ENCODE results near the gene PRKCQ.
"Not testable (repeated sequence)": the region's sequence is repeated elsewhere in the genome, so short reads cannot be mapped to it uniquely, and the experiment has no call there.

PRKCQ gene

GRCh38 chr10:6455592-6455991 lies 124.5 kb downstream of the PRKCQ start:
- no peak for DNase-seq (ENCODE audit: low spot score)

DNA sequence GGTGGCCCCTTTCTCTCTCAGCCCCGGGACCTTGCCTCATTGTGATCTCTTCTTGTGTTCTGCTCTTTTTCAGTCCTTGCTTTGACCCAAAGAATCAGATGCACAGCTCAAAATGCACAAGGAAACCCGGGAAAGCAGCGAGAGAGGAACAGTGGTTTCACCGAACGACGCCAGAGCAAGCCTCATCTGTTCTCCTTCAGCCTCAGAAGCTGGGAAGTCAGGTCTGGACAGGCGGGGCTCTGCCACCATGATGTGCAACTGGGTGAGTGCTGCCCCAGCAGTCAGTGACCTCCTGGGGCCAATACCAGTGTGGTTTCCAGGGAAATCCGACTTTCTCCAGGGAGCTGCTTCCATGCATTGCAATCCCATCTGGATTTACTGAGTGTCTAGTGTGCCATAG lies 133.4 kb downstream of the PRKCQ start:
- DNase-seq (ENCODE audit: low spot score) = no peak

GRCh38 chr10:6445671-6446316 lies 134.3 kb downstream of the PRKCQ start:
- DNase-seq (ENCODE audit: low spot score) = peak; percentile 44

DNA sequence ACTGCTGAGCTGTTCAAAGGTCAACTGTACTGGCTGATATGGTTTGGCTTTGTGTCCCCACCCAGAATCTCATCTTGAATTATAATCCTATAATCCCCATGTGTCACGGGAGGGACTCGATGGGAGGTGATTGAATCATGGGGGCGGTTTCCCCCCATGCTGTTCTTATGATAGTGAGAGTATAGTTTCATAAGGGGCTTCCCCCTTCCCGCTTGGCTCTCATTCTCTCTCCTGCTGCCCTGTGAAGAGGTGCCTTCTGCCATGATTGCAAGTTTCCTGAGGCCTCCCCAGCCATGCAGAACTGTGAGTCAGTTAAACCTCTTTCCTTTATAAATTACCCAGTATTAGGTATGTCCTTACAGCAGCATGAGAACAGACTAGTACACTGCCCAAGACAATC lies 140.2 kb downstream of the PRKCQ start:
- DNase-seq (ENCODE audit: low spot score) = not testable (repeated sequence)

DNA sequence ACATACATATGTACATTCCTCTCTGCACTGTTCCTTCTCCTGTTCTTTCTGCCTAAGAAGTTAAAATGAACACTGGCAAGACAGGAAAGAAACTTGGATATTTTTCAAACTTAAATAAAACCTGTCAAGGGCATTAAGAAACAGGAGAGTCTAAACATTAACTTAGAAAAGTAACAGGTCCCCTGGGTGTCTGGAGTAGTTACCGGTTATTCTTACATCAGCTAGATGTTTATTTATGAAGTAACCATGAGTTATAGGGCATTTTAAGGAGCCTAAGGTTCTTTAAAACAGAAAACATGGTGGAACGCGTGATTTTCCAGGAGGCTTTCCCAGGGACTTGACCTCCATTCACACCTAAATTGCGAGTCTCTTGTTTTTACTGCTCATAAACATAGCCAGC lies 148.2 kb downstream of the PRKCQ start:
- no peak for DNase-seq (ENCODE audit: low spot score)

- no peak for DNase-seq (ENCODE audit: low spot score)
Measured at GRCh38 chr10:6431186-6431585, 148.9 kb downstream of the PRKCQ start.

- DNase-seq (ENCODE audit: low spot score) = no peak
Measured at GRCh38 chr10:6430423-6430980, 149.6 kb downstream of the PRKCQ start.

DNA sequence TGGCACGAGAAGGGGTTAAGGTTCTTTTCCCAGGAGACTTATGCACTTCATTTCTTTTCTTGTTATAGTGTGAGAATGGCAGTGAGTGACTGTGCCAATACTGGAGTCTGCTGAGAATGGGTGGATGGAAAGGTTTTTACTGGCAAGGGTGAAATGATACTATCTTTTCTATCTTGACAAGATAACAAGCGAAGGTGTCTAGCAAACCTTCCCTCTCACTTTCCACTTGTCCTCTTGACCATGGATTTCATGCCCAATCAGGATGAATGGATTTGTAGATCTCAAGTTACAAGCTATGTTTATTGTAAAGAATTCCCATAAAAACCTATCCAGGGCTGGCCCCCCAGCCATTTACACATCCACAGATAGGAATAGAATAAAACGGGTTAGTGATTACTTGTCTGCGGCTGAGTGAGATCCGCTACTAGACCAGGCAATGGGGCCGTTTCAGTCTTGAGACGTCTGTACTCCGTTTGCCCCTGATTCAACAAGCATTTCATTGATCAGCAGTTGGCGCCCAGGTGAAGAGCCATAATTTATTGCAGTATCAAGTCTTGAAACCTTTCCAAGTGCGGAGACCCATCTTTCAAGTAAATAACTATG lies 152.6 kb downstream of the PRKCQ start:
- DNase-seq (ENCODE audit: low spot score) = no peak

- DNase-seq (ENCODE audit: low spot score) = no peak
Measured at GRCh38 chr10:6426317-6426716, 153.8 kb downstream of the PRKCQ start.

DNA sequence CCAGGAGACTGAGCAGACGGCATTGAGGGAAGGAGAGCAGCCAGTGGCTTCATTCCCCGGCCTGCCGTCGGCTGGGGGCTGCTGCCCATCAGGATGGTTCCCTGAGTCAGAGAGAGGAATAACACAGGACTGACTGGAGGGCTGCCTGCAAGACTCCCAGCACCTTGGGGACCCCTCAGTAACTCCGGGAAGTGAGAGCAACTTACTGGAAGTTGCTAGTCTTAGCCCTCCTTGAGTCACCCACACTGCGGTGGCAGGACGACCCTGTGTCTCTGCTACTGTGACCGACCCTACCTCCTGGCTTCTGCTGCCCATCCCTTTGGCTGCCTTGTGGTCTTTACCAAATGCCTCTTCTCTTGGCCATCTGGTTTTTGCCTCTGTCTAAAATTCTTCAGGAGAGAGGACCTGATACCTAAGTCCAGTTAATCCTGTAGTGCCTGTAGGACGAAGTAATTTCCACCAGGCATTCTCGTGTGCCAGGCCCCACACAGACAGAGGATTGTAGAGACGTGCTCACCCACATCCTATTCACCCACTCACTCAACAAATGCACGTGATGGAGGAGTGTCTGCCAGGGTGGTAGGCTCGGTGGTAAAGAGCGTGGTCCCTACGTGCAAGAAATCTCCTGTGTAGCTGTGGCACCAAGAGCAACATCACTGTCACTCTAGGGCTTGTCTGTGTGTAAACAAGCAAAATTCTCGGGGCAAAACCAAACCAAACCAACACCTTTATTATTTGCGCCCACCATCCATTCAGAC lies 156.5 kb downstream of the PRKCQ start:
- DNase-seq (ENCODE audit: low spot score) = no peak

DNA sequence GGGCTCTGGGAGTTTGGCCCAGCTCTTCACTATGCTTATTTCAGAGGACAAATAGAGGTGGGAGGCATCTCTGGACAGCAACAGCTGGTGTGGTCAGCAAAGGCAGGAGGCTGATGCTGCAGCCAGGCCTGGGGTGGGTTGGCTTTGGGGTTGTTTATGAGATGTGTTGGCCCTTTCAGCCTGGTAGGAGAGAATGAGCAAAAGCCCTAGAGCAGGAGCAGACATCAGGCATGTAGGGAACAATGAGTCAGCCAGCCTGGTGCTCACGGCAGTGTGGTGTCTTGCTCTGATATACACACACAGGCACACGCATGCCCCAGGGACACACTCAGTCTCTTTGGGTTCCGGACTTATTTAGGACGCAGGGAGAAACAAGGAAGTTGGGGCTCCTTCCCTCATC lies 157.1 kb downstream of the PRKCQ start:
- peak; percentile 14 for DNase-seq (ENCODE audit: low spot score)

DNA sequence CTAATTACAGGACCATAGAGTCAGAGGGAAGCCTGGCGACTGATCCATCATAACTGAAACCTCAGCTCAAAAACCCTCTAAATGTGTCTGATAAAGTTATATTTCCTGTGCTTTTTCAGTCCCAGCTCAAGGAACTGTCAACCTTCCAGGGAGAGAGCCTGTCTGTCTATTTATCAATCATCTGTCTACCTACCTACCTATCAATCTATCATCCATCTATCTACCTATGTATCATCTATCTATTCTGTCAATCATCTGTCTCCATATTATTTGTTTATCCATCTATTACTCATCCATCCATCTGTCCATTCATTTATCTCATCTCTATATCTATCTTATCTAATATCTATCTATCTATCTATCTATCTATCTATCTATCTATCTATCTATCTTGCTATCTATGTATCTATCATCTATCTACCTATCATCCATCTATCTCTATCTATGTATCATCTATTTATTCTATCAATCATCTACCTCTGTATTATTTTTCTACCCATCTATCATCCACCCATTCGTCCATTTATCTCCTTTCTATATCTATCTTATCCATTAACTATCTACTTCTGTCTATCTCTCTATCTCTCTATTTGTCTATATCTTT lies 161.4 kb downstream of the PRKCQ start:
- DNase-seq (ENCODE audit: low spot score) = no peak

GRCh38 chr10:6418167-6418566 lies 161.9 kb downstream of the PRKCQ start:
- no peak for DNase-seq (ENCODE audit: low spot score)

DNA sequence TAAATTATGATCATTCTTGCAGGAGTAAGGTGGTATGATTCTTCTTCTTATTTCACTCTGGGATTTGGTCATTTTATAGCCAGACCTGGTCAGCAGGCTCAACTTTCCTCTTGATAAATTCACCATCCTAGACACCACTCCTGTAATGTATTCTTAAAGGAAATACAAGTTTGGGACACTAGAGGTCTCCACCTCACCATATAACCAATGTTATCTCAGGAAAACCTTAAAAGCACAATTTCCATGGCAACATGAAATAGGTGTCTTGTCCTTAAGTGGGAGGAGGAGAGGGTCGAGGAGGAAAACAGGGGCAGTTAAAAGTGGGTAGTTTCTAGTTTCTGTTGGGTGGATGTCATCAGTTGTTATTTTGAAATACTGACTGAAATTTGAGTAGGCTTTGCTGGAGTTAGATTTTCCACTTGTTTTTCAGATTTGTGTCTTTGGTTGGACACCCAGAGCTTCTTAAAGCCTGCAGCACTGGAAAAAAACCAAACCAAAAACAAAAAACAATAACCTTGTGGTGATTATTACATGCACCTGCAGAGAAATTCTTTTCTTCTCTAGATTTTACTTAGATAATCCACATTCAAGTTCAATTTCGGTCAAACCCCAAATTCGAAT lies 163.1 kb downstream of the PRKCQ start:
- DNase-seq (ENCODE audit: low spot score) = peak; percentile 40

DNA sequence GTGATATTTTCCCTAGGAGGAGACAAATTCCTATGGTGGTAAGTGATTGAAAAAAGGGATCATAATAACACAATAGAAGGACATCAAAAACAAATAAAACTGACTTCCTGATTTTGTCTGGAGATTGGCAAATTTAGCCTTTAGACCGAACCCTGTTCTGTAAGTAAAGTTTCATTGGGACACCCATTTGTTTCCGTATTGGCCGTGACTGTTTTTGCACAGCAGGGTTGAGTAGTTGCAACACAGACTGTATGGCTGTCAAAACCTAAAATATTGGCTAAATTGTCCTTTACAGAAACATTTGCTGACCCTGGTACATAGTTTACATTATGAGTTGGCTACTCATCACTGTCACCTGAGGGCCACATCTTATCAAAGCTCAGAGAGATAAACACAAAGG lies 168.6 kb downstream of the PRKCQ start:
- DNase-seq (ENCODE audit: low spot score) = no peak

DNA sequence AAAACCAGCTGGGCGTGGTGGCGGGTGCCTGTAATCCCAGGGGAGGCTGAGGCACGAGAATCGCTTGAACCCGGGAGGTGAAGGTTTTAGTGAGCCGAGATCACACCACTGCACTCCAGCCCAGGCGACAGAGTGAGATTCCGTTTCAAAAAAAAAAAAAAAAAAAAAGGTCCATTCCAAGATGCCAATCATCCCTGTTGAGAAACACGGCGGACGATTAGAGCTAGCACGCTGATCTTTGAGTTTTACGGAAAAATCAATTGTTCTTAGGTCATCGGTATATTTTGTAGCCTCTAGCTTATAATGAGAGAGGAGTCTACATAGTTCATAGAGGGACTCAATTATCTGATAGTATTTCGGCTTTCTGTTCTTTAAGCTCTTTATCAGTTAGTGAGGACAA lies 169.2 kb downstream of the PRKCQ start:
- no peak for DNase-seq (ENCODE audit: low spot score)

DNA sequence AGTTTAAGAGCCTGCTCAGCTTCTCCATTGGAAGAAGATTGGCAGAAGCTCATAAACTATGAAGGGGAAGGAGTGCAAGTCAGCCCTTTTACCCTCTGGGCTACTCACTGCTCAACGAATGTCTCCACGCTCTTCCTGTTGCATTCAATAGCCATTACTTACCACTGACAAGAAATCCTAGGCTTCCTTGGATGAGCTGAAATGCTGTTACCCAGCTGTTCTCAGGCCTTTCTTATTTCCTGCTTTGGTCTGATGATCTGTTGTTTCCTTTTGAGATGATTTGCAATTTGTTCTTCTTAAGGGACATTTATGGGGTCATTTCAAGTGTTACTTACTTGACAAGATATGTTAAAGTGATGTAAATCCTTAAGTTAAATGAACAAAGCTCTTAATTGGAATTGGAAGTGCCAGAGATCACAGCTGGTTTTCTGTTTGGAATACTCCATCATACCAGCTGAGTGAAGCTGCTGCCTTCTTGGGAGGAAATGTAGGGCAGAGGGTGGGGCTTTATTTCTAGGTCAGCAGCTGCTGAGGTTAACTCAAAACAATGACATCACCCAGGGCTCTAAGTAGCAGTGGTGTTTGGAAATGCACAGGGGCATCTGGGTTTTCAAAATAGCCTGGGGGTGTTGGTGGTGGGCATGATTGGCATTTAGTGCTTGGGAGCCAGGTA lies 170.0 kb downstream of the PRKCQ start:
- peak; percentile 72 for DNase-seq (ENCODE audit: low spot score)

- no peak for DNase-seq (ENCODE audit: low spot score)
Measured at GRCh38 chr10:6408799-6409198, 171.3 kb downstream of the PRKCQ start.

DNA sequence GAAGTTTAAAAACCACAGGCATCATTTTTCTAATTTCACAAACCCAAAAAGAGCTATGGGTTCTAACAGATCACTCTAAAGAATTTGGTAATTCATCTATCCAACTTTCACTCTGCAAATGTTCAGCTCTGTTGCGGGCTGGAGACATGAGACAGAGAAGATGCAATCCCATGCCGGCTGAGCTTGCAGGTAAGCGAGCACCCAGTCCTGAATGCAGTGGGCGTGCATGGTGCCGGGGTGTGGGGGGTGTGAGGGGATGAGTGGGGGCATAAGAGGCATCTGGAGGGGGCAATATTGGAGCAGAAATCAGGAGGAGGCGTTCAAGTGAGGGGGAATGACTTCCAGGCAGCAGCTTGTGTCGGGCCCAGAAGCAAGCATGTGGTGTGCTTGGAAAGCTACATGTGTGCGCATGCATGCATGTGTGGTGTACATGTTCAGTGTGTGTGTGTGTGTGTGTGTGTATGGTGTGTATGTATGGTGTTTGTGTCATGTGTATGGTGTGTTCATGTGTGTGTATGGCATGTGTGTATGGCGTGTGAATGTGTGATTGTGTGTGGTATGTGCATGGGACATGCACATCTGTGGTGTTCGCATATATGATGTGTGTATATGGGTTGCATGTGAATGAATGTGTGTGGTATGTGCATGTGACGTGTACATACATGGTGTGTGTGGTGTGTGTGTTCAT lies 172.9 kb downstream of the PRKCQ start:
- no peak for DNase-seq (ENCODE audit: low spot score)

DNA sequence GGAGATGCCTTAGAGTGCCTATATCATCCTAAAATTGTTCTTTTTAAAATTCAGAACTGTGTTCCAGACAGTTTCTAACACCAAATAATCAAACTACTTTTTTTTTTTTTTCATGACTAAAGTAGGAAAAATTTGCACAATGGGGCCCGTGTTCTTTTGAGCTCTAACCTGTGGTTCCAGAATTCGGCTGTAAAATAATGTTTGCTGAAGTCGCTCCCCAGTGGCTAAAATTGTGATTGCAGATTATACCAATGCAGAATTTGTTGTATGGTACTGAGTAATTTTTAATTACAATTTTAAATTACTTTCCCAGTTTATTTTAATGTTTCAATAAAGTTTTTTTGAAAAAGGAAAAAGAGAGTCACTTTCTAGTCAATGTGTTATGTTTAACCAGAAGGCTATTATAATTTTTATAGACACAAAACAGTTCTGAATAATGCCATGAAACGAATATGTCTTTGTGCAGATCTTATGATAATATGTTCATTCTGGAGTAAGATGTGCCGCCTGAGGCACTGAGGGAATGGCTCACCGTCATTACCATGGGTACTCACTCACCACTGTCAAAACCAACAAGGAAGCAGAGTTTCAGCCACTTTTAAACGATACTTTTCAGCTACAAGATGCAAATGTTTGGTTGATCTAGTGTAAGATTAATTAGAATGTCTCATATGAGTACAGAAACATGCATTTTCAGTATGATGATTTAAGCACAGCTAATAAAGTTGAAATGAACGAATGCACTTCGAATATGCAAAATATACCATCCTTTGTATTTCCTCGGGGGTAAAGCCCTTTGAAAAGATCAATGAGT lies 173.6 kb downstream of the PRKCQ start:
- peak; percentile 35 for DNase-seq (ENCODE audit: low spot score)

Measured in AG08396 (cell line).